Measurements from ENCODE around the gene KCNG4.

The KCNG4 gene

DNA sequence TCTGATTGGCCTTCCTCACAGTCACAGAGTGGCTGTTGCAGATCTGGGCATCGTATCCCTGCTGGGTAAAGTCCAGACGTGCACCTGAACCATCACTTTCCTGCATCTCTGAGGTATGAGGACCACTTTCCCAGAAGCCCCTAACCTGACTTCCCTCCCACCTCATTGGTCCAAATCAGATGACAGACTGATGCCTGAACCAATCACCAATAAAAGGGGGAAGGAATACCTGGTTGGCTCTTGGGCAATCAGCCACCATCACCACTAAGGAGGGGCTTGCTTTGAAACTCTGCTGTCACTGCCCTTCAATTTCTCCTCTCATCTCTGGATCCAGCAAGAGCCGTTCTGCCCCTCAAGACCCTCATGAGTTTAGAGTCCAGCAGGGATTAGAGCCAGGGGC is 41.3 kb upstream of the KCNG4 start:
- no peak overlapping the region for H3K4me3 ChIP-seq (replicated peaks; ENCODE audit: low read depth, low read length)
- TF ChIP-seq, protein P1, sequence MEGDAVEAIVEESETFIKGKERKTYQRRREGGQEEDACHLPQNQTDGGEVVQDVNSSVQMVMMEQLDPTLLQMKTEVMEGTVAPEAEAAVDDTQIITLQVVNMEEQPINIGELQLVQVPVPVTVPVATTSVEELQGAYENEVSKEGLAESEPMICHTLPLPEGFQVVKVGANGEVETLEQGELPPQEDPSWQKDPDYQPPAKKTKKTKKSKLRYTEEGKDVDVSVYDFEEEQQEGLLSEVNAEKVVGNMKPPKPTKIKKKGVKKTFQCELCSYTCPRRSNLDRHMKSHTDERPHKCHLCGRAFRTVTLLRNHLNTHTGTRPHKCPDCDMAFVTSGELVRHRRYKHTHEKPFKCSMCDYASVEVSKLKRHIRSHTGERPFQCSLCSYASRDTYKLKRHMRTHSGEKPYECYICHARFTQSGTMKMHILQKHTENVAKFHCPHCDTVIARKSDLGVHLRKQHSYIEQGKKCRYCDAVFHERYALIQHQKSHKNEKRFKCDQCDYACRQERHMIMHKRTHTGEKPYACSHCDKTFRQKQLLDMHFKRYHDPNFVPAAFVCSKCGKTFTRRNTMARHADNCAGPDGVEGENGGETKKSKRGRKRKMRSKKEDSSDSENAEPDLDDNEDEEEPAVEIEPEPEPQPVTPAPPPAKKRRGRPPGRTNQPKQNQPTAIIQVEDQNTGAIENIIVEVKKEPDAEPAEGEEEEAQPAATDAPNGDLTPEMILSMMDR (IDR thresholded peaks at IDR 0.05; ENCODE audit: low read length, missing control alignments): no peak
- peak; percentile 34 for DNase-seq (ENCODE audit: low read depth)

DNA sequence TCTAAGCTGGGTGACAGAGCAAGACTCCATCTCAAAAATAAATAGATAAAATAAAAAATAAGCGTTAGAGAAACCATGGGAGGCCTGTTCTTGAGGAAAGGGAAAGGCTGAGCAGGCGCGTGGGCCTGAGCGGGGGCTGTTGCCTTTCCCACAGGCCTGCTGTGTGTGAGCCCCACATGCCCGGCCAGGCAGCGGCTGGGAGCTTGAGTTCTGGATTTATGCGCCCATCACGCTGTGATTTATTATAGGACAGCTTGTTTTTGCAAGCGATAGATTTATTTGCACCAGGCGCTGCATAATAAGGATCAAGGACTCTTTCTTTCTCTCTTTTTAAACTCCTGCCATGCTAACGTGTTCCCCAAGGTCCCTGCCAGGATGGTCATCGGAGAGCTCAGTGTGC is 40.1 kb upstream of the KCNG4 start:
- TF ChIP-seq, protein P1 (IDR thresholded peaks at IDR 0.05; ENCODE audit: low read length, missing control alignments): no peak
- no peak overlapping the region for H3K4me3 ChIP-seq (replicated peaks; ENCODE audit: low read depth, low read length)
- no peak for DNase-seq (ENCODE audit: low read depth)

DNA sequence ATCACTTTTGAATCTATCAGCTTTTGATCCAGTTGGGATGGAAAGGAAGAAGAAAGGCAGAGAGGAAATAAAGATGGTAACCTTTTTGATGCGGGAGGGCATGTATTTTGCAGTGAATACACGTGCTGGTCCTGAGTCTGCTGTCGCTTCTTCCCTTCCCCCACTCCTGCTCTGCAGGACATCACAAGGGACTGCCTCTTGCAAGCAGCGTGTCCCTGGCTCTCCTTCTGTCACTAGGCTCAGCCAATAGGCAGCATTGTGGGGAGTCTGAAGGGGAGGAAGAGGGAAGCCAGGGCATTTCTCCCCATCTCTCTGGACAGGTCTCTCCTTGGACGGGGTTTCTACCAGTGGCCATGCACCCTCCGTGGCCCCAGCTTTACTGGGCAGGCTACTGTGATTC is 39.2 kb upstream of the KCNG4 start:
- no peak overlapping the region for H3K4me3 ChIP-seq (replicated peaks; ENCODE audit: low read depth, low read length)
- TF ChIP-seq, protein P1 (IDR thresholded peaks at IDR 0.05; ENCODE audit: low read length, missing control alignments): no peak
- DNase-seq (ENCODE audit: low read depth): no peak

DNA sequence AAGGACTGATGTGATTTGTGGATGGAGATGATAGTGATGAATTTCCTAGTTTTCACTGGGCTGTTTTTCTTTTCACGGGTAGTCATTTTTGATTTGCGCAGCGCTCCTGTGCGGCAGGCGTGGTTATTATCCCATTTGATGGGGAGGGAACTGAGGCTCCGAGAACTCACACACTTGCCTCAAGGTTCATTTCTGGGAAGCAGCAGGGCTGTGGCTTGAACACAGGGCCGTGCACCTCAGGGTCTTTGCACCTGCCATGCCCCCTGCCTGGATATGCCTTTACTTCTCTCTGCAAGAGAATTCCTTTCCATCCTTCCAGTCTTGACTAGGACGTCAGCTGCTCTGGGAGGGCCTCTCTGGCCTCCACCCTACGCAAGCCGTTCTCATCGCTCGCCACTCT is 38.5 kb upstream of the KCNG4 start:
- no peak overlapping the region for H3K4me3 ChIP-seq (replicated peaks; ENCODE audit: low read depth, low read length)
- TF ChIP-seq, protein P1 (IDR thresholded peaks at IDR 0.05; ENCODE audit: low read length, missing control alignments): no peak

DNA sequence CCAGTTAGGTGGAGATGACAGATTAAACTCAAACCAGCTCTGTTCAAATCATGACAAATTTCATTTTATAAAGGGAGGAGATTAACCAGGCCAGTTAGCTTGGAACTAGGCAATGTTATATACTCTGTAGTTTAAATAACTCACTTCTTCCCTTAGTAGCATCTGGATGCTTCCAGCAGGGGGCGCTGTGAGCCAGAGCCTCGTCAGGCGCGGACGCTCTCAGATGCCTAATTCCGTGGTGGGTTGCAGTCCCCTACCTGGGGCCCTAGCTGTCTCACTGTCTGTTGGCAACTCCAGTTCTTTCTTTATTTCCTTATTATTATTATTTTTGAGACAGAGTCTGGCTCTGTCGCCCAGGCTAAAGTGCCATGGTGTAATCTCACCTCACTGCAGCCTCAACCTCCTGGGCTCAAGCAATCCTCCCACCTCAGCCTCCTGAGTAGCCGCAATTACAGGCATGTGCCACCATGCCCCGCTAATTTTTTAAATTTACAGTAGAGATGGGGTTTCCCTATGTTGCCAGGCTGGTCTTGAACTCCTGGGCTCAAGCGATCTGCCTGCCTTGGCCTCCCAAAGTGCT is 37.5 kb upstream of the KCNG4 start:
- TF ChIP-seq, protein P1 (IDR thresholded peaks at IDR 0.05; ENCODE audit: low read length, missing control alignments): peak; percentile 83
- H3K4me3 ChIP-seq (replicated peaks; ENCODE audit: low read depth, low read length): no peak overlapping the region
- DNase-seq (ENCODE audit: low read depth): peak; percentile 63

More for the DNA sequence above, 38.5 kb upstream of the KCNG4 start:
- DNase-seq (ENCODE audit: low read depth): no peak

DNA sequence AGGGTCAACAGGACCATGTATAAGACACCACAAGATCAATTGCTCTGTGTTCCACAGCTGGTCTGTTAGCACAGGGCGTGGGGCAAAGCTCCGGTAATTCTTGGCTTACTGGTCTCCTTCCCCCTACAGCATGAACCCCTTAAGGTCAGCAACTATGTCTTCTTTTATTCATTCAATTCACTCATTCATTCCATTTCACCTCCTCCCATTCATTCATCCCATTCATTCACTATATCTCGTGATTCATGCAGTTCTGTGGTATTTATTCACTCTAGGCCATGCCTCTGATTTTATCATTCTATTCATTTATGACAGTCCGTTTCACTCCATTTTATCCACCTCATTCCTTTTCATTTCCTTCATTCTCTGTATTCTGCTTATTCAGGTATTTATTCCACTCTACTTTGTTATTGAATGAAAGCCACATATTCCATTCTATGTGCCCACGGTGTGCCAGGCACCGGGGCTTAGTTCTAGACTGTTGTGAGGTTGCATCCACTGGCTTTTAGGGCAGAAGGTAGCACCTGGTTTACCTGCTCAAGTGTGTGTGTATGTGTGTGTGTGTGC is 35.9 kb upstream of the KCNG4 start:
- no peak for DNase-seq (ENCODE audit: low read depth)
- no peak overlapping the region for H3K4me3 ChIP-seq (replicated peaks; ENCODE audit: low read depth, low read length)
- TF ChIP-seq, protein P1 (IDR thresholded peaks at IDR 0.05; ENCODE audit: low read length, missing control alignments): no peak

DNA sequence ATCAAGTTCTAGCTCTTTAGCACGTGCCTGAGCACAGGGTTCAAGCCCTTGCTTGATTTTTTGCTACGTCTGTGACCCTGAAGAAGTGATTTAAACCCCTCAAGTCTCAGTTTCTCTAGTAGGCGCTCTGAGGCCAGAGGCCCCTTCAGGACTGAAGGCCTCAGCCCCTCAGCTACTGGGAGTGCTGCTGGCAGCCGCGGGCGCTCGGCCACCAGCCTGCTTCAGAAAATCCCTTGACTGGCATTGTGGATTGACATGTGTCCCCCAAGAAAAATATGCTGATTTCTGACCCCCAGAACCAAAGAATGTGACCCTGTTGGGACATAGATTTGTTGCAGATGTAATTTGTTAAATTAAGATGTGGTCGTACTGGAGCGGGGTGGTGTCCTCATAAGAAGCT is 34.7 kb upstream of the KCNG4 start:
- TF ChIP-seq, protein P1 (IDR thresholded peaks at IDR 0.05; ENCODE audit: low read length, missing control alignments): no peak
- DNase-seq (ENCODE audit: low read depth): no peak
- H3K4me3 ChIP-seq (replicated peaks; ENCODE audit: low read depth, low read length): no peak overlapping the region
